Activated T-cell treated with anti-CD3 and anti-CD28 coated beads, Interleukin-2, amount 50 U/mL, for 1 hour (primary cell): ENCODE results near the gene LRRFIP2.

Experiments used
- DNase-seq: peaks from one replicate; pipeline ENCODE4 v3.0.0-alpha.2; 2020

LRRFIP2 gene

DNA sequence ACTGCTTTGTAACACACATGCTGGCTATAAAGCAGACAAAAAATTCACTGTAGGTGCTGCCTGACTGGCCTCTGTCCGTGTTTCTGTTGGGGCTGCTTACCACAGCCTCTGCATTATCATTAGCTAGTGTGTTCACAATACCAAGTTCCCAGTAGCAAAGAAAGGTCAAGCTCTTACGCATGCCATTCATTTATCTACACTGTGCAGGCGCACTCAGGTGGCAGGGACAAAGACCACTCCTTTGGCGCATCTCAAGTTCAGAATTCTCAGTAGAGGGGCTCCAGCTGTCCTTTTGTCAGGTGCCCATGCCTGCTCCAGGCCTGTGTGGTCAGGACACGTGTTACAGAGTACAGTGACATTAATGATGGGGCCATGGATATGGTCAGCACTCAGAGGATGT lies 158.7 kb downstream of the LRRFIP2 start:
- DNase-seq, result no peak

DNA sequence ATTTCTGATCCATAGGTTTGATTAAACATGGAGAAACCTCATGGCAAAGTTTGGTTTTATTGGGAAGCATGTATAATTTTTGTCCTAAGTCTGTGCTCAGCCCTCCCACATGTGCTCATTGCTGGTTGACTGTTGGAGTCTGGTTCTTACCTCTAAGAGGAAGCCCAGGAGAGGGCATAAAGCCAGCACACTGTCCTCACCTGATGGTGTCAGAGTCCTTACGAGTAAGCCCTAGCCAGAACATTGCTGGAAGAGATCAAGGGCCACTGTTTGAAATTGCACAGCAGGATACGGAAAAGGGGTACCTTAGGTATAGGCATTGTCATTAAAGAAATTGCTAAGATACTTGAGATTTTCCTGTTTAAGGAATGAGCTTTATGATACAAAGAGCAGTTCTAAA lies 159.8 kb downstream of the LRRFIP2 start:
- no peak for DNase-seq
